ENCODE measurements around the gene GUK1.

GUK1 gene

DNA sequence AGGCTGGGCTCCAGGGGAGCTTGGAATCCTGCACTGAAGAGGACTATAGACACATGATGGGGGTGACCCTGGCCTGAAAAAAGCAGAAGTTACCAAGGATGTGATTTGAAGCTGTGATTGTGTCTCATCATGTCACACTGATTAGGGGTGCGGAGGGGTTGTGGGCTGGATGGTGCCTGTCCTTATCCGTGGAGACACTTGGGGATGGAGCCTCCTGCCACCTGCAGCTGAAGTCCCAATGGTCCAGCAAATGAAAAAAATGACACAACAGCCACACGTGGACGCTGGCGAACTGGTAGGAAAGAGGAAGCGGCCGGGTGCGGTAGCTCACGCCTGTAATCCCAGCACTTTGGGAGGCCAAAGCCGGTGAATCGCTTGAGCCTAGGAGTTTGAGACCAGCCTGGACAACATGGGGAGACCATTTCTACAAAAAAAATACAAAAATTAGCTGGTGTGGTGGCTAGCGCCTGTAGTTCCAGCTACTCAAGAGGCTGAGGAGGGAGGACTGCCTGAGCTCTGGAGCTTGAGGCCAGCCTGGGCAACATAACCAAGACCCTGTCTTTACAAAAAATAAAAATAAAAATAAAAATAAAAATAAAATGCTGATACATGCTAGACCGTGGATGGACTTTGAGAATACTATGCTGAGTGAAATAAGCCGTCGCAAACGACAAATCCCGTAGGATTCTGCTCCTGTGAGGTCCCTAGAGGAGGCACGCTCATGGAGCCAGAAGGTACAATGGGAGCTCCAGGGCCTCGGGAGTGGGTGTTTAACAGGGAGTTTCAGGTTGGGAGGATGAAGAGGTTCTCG is 24.7 kb downstream of the GUK1 start:
- H3K4me1 ChIP-seq (ENCODE audit: insufficient read depth, insufficient read length) = peaks cover 28% of the 10 kb centered on the region
- no peaks in the 10 kb centered on the region for H3K9me3 ChIP-seq (ENCODE audit: insufficient read depth, low read length)
- H3K9ac ChIP-seq (ENCODE audit: insufficient read length, low read depth) = peak overlapping the region; percentile 89
- no peak for DNase-seq (ENCODE audit: low read depth, low spot score)
- H3K36me3 ChIP-seq (ENCODE audit: insufficient read depth, insufficient read length, low read length) = peaks cover 14% of the 10 kb centered on the region
- H3K27me3 ChIP-seq (ENCODE audit: insufficient read depth, insufficient read length) = no peaks in the 10 kb centered on the region
- TF ChIP-seq ZNF274 (IDR thresholded peaks at IDR 0.05; ENCODE audit: low read depth, low read length) (no peak), YY1 (IDR thresholded peaks at IDR 0.05; ENCODE audit: insufficient read depth, insufficient read length) (no peak)
- peak overlapping the region; percentile 71 for H3K4me3 ChIP-seq (ENCODE audit: insufficient read length, low read depth)

DNA sequence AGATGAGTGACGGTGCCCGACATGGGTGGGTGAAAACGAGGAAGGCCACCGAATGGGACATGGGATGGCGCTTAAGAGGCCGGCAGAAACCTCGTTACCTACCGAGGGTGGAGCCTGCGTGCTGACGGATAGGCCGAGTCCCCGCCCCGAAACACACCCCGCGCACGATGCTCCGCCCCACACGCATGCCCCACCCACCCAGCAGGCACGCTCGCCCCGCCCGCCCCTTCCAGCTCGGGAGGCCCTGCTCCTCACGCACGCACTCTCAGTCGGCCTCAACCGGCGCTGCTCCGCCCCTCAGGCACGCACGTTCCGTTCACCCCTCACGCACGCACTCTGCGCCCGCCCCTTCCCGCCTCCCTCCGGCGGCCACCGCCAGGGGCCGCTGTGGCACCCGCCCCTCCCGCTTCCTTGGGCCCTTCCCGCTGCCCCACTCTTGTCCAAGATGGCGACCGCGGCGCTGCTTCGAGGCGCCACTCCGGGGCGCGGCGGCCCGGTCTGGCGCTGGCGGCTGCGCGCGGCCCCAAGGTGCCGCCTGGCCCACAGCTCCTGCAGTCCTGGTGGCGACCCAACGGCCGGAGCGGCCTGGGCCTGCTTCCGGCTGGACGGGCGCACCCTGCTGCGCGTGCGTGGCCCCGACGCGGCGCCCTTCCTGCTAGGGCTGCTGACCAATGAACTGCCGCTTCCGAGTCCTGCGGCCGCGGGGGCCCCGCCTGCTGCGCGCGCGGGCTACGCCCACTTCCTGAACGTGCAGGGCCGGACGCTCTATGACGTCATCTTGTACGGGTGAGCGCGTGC is 25.5 kb downstream of the GUK1 start, which contains the start of gene IBA57:
IBA57 (plus strand) TSS at position 433 of the 798 bp plus-strand sequence; CDS start at position 446, 13 bp downstream.
- no peak for TF ChIP-seq ZNF274 (IDR thresholded peaks at IDR 0.05; ENCODE audit: low read depth, low read length)
- TF ChIP-seq YY1 (IDR thresholded peaks at IDR 0.05; ENCODE audit: insufficient read depth, insufficient read length) = peak; percentile 73
- no peak for TF ChIP-seq SUZ12 (IDR thresholded peaks at IDR 0.05; ENCODE audit: extremely low read depth, insufficient read depth, insufficient read length)
- Histone ChIP-seq H3K4me1 (ENCODE audit: insufficient read depth, insufficient read length) (peaks cover 28% of the 10 kb centered on the region), H3K9me3 (ENCODE audit: insufficient read depth, low read length) (no peaks in the 10 kb centered on the region), H3K9ac (ENCODE audit: insufficient read length, low read depth) (peak within 1 kb of the TSS; percentile 98), H3K27me3 (ENCODE audit: insufficient read depth, insufficient read length) (no peaks in the 10 kb centered on the region), H3K4me3 (ENCODE audit: insufficient read length, low read depth) (peak within 1 kb of the TSS; percentile 89), H3K36me3 (ENCODE audit: insufficient read depth, insufficient read length, low read length) (peaks cover 14% of the 10 kb centered on the region)
- DNase-seq (ENCODE audit: low read depth, low spot score) = peak; percentile 99

DNA sequence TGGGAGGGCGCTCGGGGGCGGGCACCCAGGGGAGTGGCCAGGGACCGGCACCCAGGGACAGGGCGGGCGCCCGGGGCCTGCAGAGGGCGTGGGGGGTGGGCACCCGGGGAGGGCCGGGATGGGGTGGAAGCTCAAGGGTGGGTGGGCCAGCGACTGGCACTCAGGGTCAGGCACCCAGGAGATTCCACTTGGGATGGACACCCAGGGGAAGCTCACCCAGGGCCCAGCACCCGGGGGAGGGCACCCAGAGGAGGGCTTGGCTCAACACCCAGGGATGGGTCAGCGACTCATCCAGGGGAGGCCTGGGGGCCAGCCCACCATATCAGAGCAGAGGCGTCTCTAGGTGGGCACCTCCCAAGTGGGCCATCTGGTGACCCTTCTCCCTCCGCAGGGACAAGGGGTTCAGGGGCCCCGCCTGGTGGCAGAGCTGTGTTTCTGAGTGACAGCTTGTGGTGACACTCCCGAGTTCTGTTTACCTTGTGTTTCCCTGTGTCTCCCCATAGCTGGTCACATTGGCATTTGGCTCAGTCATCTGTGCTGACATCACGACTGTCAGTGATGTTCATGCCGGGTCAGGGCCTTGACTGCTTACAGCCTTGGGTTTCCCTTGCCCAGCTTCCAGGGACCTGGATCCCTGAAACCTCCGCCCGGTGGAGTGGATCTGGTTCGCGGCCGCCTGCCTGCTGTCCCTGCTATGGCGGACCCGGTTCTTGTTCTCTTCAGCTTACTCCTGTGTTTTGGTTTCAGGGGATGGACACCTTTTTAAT is 26.3 kb downstream of the GUK1 start:
- peak overlapping the region; percentile 89 for H3K9ac ChIP-seq (ENCODE audit: insufficient read length, low read depth)
- H3K4me1 ChIP-seq (ENCODE audit: insufficient read depth, insufficient read length) = peaks cover 28% of the 10 kb centered on the region
- peak overlapping the region; percentile 89 for H3K4me3 ChIP-seq (ENCODE audit: insufficient read length, low read depth)
- peaks cover 14% of the 10 kb centered on the region for H3K36me3 ChIP-seq (ENCODE audit: insufficient read depth, insufficient read length, low read length)
- TF ChIP-seq SUZ12 (IDR thresholded peaks at IDR 0.05; ENCODE audit: extremely low read depth, insufficient read depth, insufficient read length) = no peak
- TF ChIP-seq ZNF274 (IDR thresholded peaks at IDR 0.05; ENCODE audit: low read depth, low read length) = no peak
- TF ChIP-seq YY1 (IDR thresholded peaks at IDR 0.05; ENCODE audit: insufficient read depth, insufficient read length) = no peak
- DNase-seq (ENCODE audit: low read depth, low spot score) = no peak
- H3K27me3 ChIP-seq (ENCODE audit: insufficient read depth, insufficient read length) = no peaks in the 10 kb centered on the region
- H3K9me3 ChIP-seq (ENCODE audit: insufficient read depth, low read length) = no peaks in the 10 kb centered on the region

DNA sequence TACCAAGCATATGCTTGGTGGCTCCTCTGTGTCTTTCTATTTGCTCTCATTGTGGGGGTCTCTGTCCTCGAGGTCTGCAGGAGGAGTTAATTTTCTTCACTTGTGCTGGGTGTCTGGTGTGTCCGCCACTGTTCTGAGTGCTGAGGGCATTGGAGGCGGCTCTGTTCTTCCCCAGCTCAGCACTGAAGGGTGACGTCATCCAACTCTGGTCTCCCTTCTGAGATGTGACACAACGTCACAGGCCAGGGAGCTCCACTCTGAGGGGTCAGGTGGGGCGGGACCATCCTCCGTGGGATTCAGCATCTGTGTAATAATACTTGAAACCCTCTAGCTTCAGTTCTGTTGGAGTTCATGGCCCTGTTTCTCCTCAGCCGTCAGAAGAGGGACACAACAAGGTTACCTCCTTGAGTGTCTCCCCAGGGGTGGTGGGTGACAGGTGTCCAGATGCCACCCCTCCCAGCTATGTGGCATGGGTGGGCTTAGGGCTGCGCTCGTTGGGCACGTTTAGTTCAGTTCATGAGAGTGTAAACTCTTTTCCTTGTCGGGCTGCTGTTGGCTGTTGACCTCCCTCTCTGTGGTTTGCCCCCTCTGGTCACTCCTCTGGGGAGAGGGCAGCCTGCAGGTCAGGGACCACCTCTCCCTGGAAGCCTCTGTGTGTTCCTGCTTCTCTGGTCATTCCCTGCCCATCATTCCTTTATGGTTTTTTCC is 28.6 kb downstream of the GUK1 start:
- no peak for TF ChIP-seq SUZ12 (IDR thresholded peaks at IDR 0.05; ENCODE audit: extremely low read depth, insufficient read depth, insufficient read length)
- no peak for TF ChIP-seq ZNF274 (IDR thresholded peaks at IDR 0.05; ENCODE audit: low read depth, low read length)
- TF ChIP-seq YY1 (IDR thresholded peaks at IDR 0.05; ENCODE audit: insufficient read depth, insufficient read length) = no peak
- Histone ChIP-seq H3K4me1 (ENCODE audit: insufficient read depth, insufficient read length) (peaks cover 12% of the 10 kb centered on the region), H3K9me3 (ENCODE audit: insufficient read depth, low read length) (no peaks in the 10 kb centered on the region), H3K27me3 (ENCODE audit: insufficient read depth, insufficient read length) (no peaks in the 10 kb centered on the region), H3K9ac (ENCODE audit: insufficient read length, low read depth) (no peak overlapping the region), H3K4me3 (ENCODE audit: insufficient read length, low read depth) (no peak overlapping the region), H3K36me3 (ENCODE audit: insufficient read depth, insufficient read length, low read length) (peaks cover 13% of the 10 kb centered on the region)
- DNase-seq (ENCODE audit: low read depth, low spot score) = no peak

DNA sequence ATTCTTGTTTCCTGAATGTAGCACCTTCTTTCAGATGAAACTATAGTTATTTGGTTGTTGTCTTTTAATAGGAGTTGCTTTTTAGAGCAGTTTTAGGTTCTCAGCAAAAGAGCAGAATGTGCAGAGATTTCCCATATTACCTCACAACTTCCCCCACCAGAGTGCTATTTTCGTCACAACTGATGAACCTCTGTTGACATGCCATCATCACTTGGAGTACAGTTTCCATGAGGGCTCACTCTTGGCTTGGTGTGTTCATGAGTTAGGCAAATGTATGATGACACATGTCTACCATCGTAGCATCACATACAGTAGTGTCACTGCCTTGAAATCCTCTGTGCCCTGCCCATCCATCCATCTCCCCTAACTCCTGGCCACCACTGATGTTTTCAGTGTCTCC is 29.3 kb downstream of the GUK1 start:
- H3K4me1 ChIP-seq (ENCODE audit: insufficient read depth, insufficient read length) = peaks cover 9% of the 10 kb centered on the region
- no peaks in the 10 kb centered on the region for H3K27me3 ChIP-seq (ENCODE audit: insufficient read depth, insufficient read length)
- H3K9me3 ChIP-seq (ENCODE audit: insufficient read depth, low read length) = no peaks in the 10 kb centered on the region
- H3K4me3 ChIP-seq (ENCODE audit: insufficient read length, low read depth) = no peak overlapping the region
- TF ChIP-seq ZNF274 (IDR thresholded peaks at IDR 0.05; ENCODE audit: low read depth, low read length) (no peak), SUZ12 (IDR thresholded peaks at IDR 0.05; ENCODE audit: extremely low read depth, insufficient read depth, insufficient read length) (no peak), YY1 (IDR thresholded peaks at IDR 0.05; ENCODE audit: insufficient read depth, insufficient read length) (no peak)
- no peak overlapping the region for H3K9ac ChIP-seq (ENCODE audit: insufficient read length, low read depth)
- DNase-seq (ENCODE audit: low read depth, low spot score) = no peak
- H3K36me3 ChIP-seq (ENCODE audit: insufficient read depth, insufficient read length, low read length) = peaks cover 7% of the 10 kb centered on the region

DNA sequence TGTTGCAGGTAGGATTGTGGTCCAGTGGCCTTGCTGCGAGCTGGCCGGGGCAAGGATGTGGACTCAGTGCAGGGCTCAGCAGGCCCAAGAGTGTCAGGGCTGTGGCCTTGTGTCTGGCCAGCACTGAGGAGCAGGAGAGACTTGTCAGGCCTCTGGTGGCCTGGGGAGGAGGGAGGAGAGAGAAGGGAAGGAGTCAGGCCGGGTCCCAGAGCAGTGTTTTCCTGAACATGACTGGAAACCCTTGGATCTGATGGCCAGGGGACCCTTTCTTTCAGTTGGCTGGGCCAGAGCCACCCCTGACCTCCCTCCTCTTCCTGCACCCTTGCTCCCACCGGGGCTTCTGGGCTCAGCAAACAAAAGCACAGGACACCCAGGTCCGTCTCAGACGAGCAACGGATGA is 30.6 kb downstream of the GUK1 start:
- H3K4me3 ChIP-seq (ENCODE audit: insufficient read length, low read depth) = no peak overlapping the region
- H3K9me3 ChIP-seq (ENCODE audit: insufficient read depth, low read length) = no peaks in the 10 kb centered on the region
- H3K36me3 ChIP-seq (ENCODE audit: insufficient read depth, insufficient read length, low read length) = peaks cover 15% of the 10 kb centered on the region
- H3K9ac ChIP-seq (ENCODE audit: insufficient read length, low read depth) = no peak overlapping the region
- H3K27me3 ChIP-seq (ENCODE audit: insufficient read depth, insufficient read length) = no peaks in the 10 kb centered on the region
- H3K4me1 ChIP-seq (ENCODE audit: insufficient read depth, insufficient read length) = peaks cover 8% of the 10 kb centered on the region
- TF ChIP-seq ZNF274 (IDR thresholded peaks at IDR 0.05; ENCODE audit: low read depth, low read length) (no peak), SUZ12 (IDR thresholded peaks at IDR 0.05; ENCODE audit: extremely low read depth, insufficient read depth, insufficient read length) (no peak), YY1 (IDR thresholded peaks at IDR 0.05; ENCODE audit: insufficient read depth, insufficient read length) (no peak)
- DNase-seq (ENCODE audit: low read depth, low spot score) = no peak
